Neural progenitor cell (in vitro differentiated cells): ENCODE measurements around the gene CFAP92. TPM values are rescaled to one million over a fixed set of nuclear protein-coding genes. Genes with fewer than 3 reads are reported as not detected.

Source experiments
- DNase-seq: peaks from one replicate; pipeline ENCODE4 v3.0.0-alpha.2; 2016; ENCODE audit warnings: low spot score
- H2AFZ ChIP-seq: fragments of 200-600 bp; sonication (generic); replicated peaks from 2 replicates; pipeline ENCODE4 v1.6.1; 2016; ENCODE audit warnings: antibody characterized with exemption
- H3F3A ChIP-seq: fragments of 200-600 bp; sonication (generic); 2 replicates; pipeline ENCODE4 v1.6.1; 2016; ENCODE audit warnings: antibody characterized with exemption, low read depth
- H3K27ac ChIP-seq: fragments of 200-600 bp; sonication (generic); 2 replicates; pipeline ENCODE4 v1.5.1; 2016; ENCODE audit warnings: mild to moderate bottlenecking
- H3K27me3 ChIP-seq: fragments of 200-600 bp; sonication (generic); 2 replicates; pipeline ENCODE4 v1.6.1; 2016; ENCODE audit warnings: mild to moderate bottlenecking, moderate library complexity
- H3K36me3 ChIP-seq: fragments of 200-600 bp; sonication (generic); 2 replicates; pipeline ENCODE4 v1.5.1; 2016
- H3K4me1 ChIP-seq: fragments of 200-600 bp; sonication (generic); 2 replicates; pipeline ENCODE4 v1.6.1; 2016; ENCODE audit warnings: mixed run types
- H3K4me2 ChIP-seq: fragments of 200-600 bp; sonication (generic); 2 replicates; pipeline ENCODE4 v1.6.1; 2016
- H3K4me3 ChIP-seq: fragments of 200-600 bp; sonication (generic); 2 replicates; pipeline ENCODE4 v1.5.1; 2016
- H3K79me2 ChIP-seq: fragments of 200-600 bp; sonication (generic); 2 replicates; pipeline ENCODE4 v1.6.1; 2016; ENCODE audit warnings: low read depth
- H3K9ac ChIP-seq: fragments of 200-600 bp; sonication (generic); 2 replicates; pipeline ENCODE4 v1.6.1; 2016
- H3K9me3 ChIP-seq: fragments of 200-600 bp; sonication (generic); 2 replicates; pipeline ENCODE4 v1.5.1; 2016; ENCODE audit warnings: low read depth
- H4K20me1 ChIP-seq: fragments of 200-600 bp; sonication (generic); 2 replicates; pipeline ENCODE4 v1.6.1; 2016; ENCODE audit warnings: low read depth
- H3K27ac Mint-ChIP-seq: 3 replicates; pipeline ENCODE4 v1.8.0; 2021; ENCODE audit warnings: mixed read lengths
- H3K27me3 Mint-ChIP-seq: 2 replicates; pipeline ENCODE4 v1.8.0; 2022; ENCODE audit warnings: low read depth, mild to moderate bottlenecking, inconsistent platforms, moderate library complexity, mixed read lengths; ENCODE audit not compliant: insufficient read depth
- H3K36me3 Mint-ChIP-seq: 3 replicates; pipeline ENCODE4 v1.8.0; 2021; ENCODE audit warnings: mixed read lengths
- H3K4me1 Mint-ChIP-seq: 3 replicates; pipeline ENCODE4 v1.8.0; 2021; ENCODE audit warnings: mixed read lengths
- H3K4me3 Mint-ChIP-seq: 3 replicates; pipeline ENCODE4 v1.8.0; 2021; ENCODE audit warnings: mild to moderate bottlenecking, moderate library complexity, mixed read lengths
- H3K9me3 Mint-ChIP-seq: 3 replicates; pipeline ENCODE4 v1.8.0; 2020; ENCODE audit warnings: mixed read lengths
- EZH2 ChIP-seq: fragments of 200-600 bp; sonication (generic); IDR thresholded peaks from 2 replicates; pipeline ENCODE4 v1.6.1; 2017; ENCODE audit warnings: antibody characterized with exemption, mild to moderate bottlenecking, moderate library complexity
- EZH2phosphoT487 ChIP-seq: fragments of 200-600 bp; sonication (generic); IDR thresholded peaks from 2 replicates; pipeline ENCODE4 v1.6.1; 2017; ENCODE audit warnings: antibody characterized with exemption
- total RNA-seq: library from RNA; depleted of rRNA; stranded (reverse); fragments of >200 nt; gene quantifications from 2 replicates; pipeline ENCODE4 v1.2.3, GENCODE V29; 2015; ENCODE audit warnings: low replicate concordance
- TF ChIP-seq, protein P1 (sequence below): fragments of 200-600 bp; sonication (generic); IDR thresholded peaks from 2 replicates; pipeline ENCODE4 v1.5.1; 2017; ENCODE audit warnings: antibody characterized with exemption, mild to moderate bottlenecking

CFAP92 gene
- total RNA-seq, 1 donor from 2014 or later: 5.5 TPM

DNA sequence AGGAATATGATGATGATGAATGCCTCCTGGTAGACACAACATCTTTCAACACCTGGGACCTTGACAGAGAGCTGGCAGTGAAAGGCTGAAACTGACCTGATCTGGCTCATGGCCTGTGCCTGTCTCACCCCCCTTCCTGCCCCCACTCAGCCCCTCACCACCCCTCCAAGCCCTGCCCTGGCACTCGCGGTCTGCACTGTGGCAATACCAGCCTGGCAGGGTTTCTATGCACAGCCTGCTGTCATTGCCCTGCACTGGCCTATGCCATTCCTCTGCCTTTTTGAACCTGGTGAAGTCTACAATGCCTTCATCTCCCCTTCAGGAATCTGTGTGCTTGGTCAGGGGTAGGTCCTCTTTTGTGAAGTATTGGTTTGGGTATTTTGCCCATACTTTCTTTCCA, 58.0 kb downstream of the CFAP92 start:
- Mint-ChIP-seq H3K4me3 (no peak overlapping the region), H3K36me3 (peaks cover 2% of the 10 kb centered on the region), H3K4me1 (no peaks in the 10 kb centered on the region), H3K27ac (peak overlapping the region; percentile 75), H3K27me3 (peaks cover 2% of the 10 kb centered on the region), H3K9me3 (no peaks in the 10 kb centered on the region)
- TF ChIP-seq, protein P1, sequence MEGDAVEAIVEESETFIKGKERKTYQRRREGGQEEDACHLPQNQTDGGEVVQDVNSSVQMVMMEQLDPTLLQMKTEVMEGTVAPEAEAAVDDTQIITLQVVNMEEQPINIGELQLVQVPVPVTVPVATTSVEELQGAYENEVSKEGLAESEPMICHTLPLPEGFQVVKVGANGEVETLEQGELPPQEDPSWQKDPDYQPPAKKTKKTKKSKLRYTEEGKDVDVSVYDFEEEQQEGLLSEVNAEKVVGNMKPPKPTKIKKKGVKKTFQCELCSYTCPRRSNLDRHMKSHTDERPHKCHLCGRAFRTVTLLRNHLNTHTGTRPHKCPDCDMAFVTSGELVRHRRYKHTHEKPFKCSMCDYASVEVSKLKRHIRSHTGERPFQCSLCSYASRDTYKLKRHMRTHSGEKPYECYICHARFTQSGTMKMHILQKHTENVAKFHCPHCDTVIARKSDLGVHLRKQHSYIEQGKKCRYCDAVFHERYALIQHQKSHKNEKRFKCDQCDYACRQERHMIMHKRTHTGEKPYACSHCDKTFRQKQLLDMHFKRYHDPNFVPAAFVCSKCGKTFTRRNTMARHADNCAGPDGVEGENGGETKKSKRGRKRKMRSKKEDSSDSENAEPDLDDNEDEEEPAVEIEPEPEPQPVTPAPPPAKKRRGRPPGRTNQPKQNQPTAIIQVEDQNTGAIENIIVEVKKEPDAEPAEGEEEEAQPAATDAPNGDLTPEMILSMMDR: no peak
- TF ChIP-seq EZH2: no peak
- no peak for TF ChIP-seq EZH2phosphoT487
- no peak for DNase-seq
- no peak overlapping the region for H3K27ac ChIP-seq
- H4K20me1 ChIP-seq: no peaks in the 10 kb centered on the region
- no peak overlapping the region for H3K4me3 ChIP-seq
- no peak overlapping the region for H3K4me2 ChIP-seq
- H3K79me2 ChIP-seq: no peaks in the 10 kb centered on the region
- H3K27me3 ChIP-seq: no peaks in the 10 kb centered on the region
- no peaks in the 10 kb centered on the region for H3K4me1 ChIP-seq
- H3F3A ChIP-seq: no peaks in the 10 kb centered on the region
- no peaks in the 10 kb centered on the region for H3K9me3 ChIP-seq
- no peaks in the 10 kb centered on the region for H3K36me3 ChIP-seq
- no peak overlapping the region for H2AFZ ChIP-seq
- no peak overlapping the region for H3K9ac ChIP-seq

DNA sequence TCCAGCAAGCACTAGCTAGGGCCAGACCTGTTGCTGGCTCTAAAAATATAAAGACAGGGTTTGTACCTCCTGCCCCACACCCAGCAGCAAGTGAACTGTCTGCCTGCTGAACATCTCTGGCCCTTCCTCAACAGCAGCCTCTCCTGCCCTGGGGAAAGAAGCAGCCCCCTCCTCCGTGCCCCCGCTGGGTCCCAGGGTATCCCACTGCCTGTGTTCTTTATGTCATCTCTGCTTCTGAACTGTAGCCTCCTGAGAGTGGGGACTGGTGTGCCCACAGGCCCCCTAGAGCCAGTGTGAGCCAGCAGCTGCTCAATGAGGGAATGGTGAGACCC, 60.0 kb downstream of the CFAP92 start:
- Mint-ChIP-seq H3K4me3 (no peak overlapping the region), H3K4me1 (no peaks in the 10 kb centered on the region), H3K9me3 (peaks cover 6% of the 10 kb centered on the region), H3K27me3 (peaks cover 2% of the 10 kb centered on the region), H3K36me3 (peaks cover 10% of the 10 kb centered on the region), H3K27ac (no peak overlapping the region)
- Histone ChIP-seq H3K79me2 (no peaks in the 10 kb centered on the region), H3K4me2 (no peak overlapping the region), H3K27ac (no peak overlapping the region), H3K4me1 (no peaks in the 10 kb centered on the region), H3F3A (no peaks in the 10 kb centered on the region), H3K36me3 (no peaks in the 10 kb centered on the region), H3K4me3 (no peak overlapping the region), H2AFZ (no peak overlapping the region), H3K9me3 (peaks cover 9% of the 10 kb centered on the region), H4K20me1 (no peaks in the 10 kb centered on the region), H3K27me3 (no peaks in the 10 kb centered on the region), H3K9ac (no peak overlapping the region)
- DNase-seq: no peak
- TF ChIP-seq, protein P1: no peak
- no peak for TF ChIP-seq EZH2
- TF ChIP-seq EZH2phosphoT487: no peak

DNA sequence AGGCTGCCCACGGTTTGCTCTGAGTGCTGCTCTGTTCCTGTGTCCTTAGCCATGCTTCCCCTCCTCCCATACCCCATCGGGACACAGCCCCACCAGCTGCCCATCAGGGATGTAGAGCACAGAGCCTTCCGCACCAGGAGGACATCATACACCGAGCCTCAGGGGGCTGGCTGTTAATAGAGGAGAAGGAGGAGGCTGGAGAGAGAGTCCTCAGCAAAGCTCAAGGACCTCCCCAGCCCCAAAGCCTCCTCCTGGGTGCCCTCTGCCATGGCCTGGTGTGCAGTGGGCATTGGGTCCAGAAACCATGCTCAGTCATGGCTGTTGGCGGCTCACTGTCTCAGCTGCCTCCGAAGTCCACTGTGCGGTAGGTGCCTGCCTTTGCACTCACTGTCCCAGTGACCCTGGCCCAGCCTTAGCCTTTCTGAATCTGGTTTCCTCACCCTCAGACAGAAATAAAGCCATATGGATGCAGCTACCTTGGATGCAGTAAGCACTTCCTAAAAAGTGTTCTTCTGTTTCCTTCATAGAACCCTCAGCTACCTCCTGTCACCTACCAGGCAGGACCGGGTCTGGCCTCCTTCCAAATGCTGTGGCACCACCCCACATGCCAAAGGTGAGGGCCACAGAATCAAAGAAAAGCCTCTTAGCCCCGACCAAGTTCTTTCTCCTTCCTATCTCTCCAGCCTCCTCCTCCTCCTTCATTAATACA, 60.5 kb downstream of the CFAP92 start:
- H3K4me1 Mint-ChIP-seq: no peaks in the 10 kb centered on the region
- H3K4me3 Mint-ChIP-seq: no peak overlapping the region
- peaks cover 10% of the 10 kb centered on the region for H3K9me3 Mint-ChIP-seq
- Histone ChIP-seq H3F3A (no peaks in the 10 kb centered on the region), H4K20me1 (no peaks in the 10 kb centered on the region), H3K79me2 (no peaks in the 10 kb centered on the region), H2AFZ (no peak overlapping the region), H3K27ac (no peak overlapping the region), H3K36me3 (no peaks in the 10 kb centered on the region), H3K9me3 (peaks cover 9% of the 10 kb centered on the region), H3K4me3 (no peak overlapping the region), H3K9ac (no peak overlapping the region), H3K4me2 (no peak overlapping the region), H3K4me1 (no peaks in the 10 kb centered on the region), H3K27me3 (no peaks in the 10 kb centered on the region)
- H3K27ac Mint-ChIP-seq: no peak overlapping the region
- no peak for DNase-seq
- H3K36me3 Mint-ChIP-seq: peaks cover 11% of the 10 kb centered on the region
- no peak for TF ChIP-seq EZH2
- no peak for TF ChIP-seq EZH2phosphoT487
- TF ChIP-seq, protein P1: no peak
- H3K27me3 Mint-ChIP-seq: peaks cover 2% of the 10 kb centered on the region
